ENCODE data around the gene DLX4. TPM values are rescaled to one million over a fixed set of nuclear protein-coding genes. Genes with fewer than 3 reads are reported as not detected.

Gene DLX4
- total and polyA plus RNA-seq, 12 donors, result 0.10 to 0.96 (median 0.27) TPM; not detected in 3

- intact Hi-C loops (cut with DNase I), result loop anchor here (5.0 to 10.0 kb wide), 4 partner anchors 35 to 428 kb away; partner anchors contain the start of genes NXPH3 (in 1 of the 2) and SLC35B1 (in 1 of the 2)
- H3K27ac ChIP-seq, result no peak overlapping the region
- whole genome bisulfite sequencing, 4 donors, result 72 to 85% (median 80%) methylated on average over 13 of the region's 13 CpGs
- peaks cover 36% of the 10 kb centered on the region for H3K27me3 ChIP-seq
- no peak for DNase-seq
- no peak for TF ChIP-seq CTCF (IDR thresholded peaks at IDR 0.05)
- no peak for TF ChIP-seq POLR2A (IDR thresholded peaks at IDR 0.05)
- no peaks in the 10 kb centered on the region for H3K9me3 ChIP-seq (replicated peaks in 1 of 3)
- no peaks in the 10 kb centered on the region for H3K36me3 ChIP-seq (replicated peaks in 1 of 2)
- H3K4me1 ChIP-seq (replicated peaks in 1 of 2), result peaks cover 19 to 28% of the 10 kb centered on the region in 2 donors
- no peak overlapping the region for H3K4me3 ChIP-seq
Observed at GRCh38 chr17:49992191-49992932, 23.4 kb downstream of the DLX4 start.

GRCh38 chr17:49992933-49993422, 24.0 kb downstream of the DLX4 start:
- Histone ChIP-seq H3K9me3 (replicated peaks in 1 of 3) (no peaks in the 10 kb centered on the region), H3K4me1 (replicated peaks in 1 of 2) (peaks cover 19 to 28% of the 10 kb centered on the region in 2 donors), H3K36me3 (replicated peaks in 1 of 2) (no peaks in the 10 kb centered on the region), H3K27ac (no peak overlapping the region), H3K4me3 (peak overlapping the region in 2 of 4 donors; percentile 15 to 74), H3K27me3 (peaks cover 39% of the 10 kb centered on the region)
- no peak for DNase-seq
- TF ChIP-seq POLR2A (IDR thresholded peaks at IDR 0.05) (no peak), CTCF (IDR thresholded peaks at IDR 0.05) (no peak)
- intact Hi-C loops (cut with DNase I), result loop anchor here (5.0 to 10.0 kb wide), 4 partner anchors 36 to 428 kb away; partner anchors contain the start of genes NXPH3 (in 1 of the 2) and SLC35B1 (in 1 of the 2)
- 29 to 68% (median 31%) methylated on average over 11 to 23 of the region's 23 CpGs for WGBS, 4 donors

DNA sequence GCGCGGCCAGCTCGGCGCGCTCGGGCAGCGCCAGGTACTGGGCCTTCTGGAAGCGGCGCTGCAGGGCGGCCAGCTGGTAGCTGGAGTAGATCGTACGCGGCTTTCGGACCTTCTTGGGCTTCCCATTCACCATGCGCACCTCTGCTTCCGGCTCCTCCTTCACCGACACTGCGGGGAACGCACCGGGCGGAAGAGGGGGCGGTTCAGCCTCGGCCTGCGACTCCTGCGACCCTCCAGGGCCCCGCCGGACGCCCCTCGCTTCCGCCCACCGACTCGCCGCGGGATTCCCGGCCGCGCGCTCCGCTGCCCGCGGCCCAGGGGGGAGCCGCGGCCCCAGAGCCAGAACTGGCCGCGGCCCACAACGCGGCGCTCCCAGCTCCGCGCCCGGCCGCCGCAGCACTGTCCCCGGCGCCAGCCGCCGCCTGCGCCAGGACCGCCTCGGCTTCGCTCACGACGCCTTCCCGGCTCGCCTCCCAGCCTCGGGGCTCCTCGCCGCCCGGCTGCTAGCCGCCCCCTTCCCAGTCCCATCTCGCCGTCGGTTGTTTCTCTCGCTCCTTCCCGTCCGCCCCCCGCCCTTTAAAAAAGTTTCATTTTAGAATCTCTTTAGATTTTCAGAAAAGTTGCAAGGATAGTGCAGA, 24.6 kb downstream of the DLX4 start:
- peak in 2 of 7 donors; percentile 26 to 31 for DNase-seq
- peaks cover 19 to 28% of the 10 kb centered on the region in 2 donors for H3K4me1 ChIP-seq (replicated peaks in 1 of 2)
- TF ChIP-seq POLR2A (IDR thresholded peaks at IDR 0.05) (no peak), CTCF (IDR thresholded peaks at IDR 0.05) (no peak)

More for the DNA sequence above, 24.6 kb downstream of the DLX4 start:
- Histone ChIP-seq H3K4me3 (peak overlapping the region in 2 of 4 donors; percentile 15 to 74), H3K27me3 (peaks cover 40% of the 10 kb centered on the region), H3K9me3 (replicated peaks in 1 of 3) (no peaks in the 10 kb centered on the region), H3K27ac (no peak overlapping the region), H3K36me3 (replicated peaks in 1 of 2) (no peaks in the 10 kb centered on the region)
- intact Hi-C loops (cut with DNase I), result loop anchor here (5.0 to 10.0 kb wide), 4 partner anchors 36 to 429 kb away; partner anchors contain the start of genes NXPH3 (in 1 of the 2) and SLC35B1 (in 1 of the 2)
- WGBS, 4 donors, result 1 to 3% (median 2%) methylated on average over 35 to 77 of the region's 77 CpGs

Measured in adrenal gland (tissue), 12 donors.